ENCODE measurements around the gene FANCC.

GRCh38 chr9:95332860-95333259 lies 15.4 kb upstream of the FANCC start:
- no peak for TF ChIP-seq CTCF (IDR thresholded peaks at IDR 0.05 in 8 of 11, conservative IDR thresholded peaks at IDR 0.05 in 3 of 11)
- no peak for TF ChIP-seq POLR2A (IDR thresholded peaks at IDR 0.05)

All from spleen (tissue), 7 donors.